GM21367 (cell line): ENCODE results near the gene RPS23.
"Not testable (repeated sequence)": the region's sequence is repeated elsewhere in the genome, so short reads cannot be mapped to it uniquely, and the experiment has no call there.

Experiments used
- ATAC-seq: cut with Tn5 transposase; IDR thresholded peaks from one replicate; pipeline ENCODE4 v1.9.1; 2021; ENCODE audit not compliant: unreplicated experiment

Gene RPS23

DNA sequence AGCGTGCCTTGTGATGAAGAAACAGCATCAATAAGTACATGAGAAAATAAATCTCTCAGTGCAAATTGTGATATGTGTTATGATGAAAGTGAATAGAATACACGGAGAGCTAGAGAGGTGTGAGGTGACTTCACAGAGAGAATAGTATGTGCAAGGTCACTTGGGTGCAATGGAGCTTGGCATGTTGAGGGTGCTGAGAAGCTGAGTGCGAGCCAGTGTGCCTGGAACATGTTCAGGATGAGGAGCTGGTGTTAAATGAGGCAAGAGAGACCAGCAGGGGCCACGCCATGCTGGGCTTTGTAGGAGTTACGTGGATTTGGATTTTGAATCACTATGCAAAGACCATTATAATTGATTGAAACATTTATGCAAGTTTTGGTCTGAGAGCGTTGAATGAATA is 12.8 kb upstream of the RPS23 start:
- no peak for ATAC-seq

- ATAC-seq: no peak
Observed at GRCh38 chr5:82290005-82290404, 11.9 kb upstream of the RPS23 start.

DNA sequence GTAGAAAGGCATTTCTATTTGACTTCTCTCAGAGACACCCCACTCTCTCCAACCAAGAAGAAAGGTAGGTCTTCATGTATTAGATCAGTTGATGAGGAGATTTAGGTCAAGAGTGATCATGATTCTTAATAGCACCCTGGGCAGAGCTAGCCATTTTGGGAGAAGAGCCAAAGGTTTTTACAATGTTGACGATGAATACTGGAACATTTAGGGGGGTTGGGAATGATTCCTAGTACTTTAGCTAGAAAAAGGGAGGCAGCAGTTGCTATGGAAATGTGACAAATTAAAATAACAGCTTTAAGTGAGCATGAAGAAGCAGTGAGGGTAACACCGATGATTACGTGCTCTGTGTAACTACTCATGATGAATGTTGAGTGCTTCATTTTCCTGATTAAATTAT is 9.5 kb upstream of the RPS23 start:
- ATAC-seq: no peak

- ATAC-seq: no peak
Observed at GRCh38 chr5:82285206-82285605, 7.1 kb upstream of the RPS23 start.

DNA sequence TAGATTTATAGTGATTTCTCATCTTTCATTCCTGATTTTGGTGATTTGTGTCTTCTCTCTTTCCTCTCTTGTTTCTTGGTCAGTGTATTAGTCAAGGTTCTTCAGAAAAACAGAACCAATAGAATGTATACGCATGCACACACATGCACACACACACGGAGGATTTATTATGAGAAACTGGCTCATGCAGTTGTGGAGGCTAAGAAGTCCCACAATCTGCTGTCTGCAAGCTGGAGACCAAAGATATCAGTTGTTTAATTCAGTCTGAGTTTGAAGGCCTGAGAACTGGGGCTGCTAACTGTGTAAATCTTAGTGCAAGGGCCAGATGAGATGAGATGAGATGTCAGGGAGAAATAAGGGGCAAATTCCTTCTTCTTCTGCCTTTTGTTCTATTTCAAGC is 5.7 kb upstream of the RPS23 start:
- no peak for ATAC-seq

GRCh38 chr5:82278711-82279370 is 687 bp upstream of the RPS23 start:
- no peak for ATAC-seq

- ATAC-seq: no peak
Observed at GRCh38 chr5:82277613-82277986, 554 bp downstream of the RPS23 start.

DNA sequence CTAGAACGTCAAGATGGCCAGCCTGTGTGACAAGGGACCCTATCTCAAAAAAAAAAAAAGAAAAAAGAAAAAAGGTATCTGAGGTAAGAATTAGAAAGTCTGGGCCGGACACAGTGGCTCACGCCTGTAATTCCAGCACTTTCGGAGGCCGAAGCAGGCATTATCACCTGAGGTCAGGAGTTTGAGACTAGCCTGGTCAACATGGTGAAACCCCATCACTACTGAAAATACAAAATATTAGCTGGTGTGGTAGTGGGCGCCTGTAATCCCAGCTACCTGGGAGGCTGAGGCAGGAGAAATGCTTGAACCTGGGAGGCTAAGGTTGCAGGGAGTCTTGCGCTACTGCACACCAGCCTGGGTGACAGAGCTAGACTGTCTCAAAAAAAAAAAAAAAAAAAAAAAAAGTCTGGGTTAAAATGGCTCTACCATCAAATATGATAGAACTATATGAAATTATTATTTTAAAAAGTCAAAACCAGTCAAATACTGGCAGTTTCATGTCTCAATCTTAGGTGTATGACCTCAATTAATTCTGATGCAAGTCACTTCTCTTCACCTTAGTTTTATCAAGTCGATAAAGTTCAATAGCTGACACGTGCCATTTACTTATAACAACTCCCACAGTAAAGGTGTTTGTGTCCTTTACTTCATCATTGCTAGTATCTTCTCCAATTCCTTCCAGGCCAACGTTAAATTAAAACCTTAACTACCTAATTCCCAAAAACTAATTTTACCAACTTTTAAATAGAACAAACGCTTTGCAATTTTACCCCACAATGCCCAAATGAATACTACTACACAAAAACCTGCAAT is 1.1 kb downstream of the RPS23 start:
- ATAC-seq: no peak

GRCh38 chr5:82275216-82275664 is 2.9 kb downstream of the RPS23 start:
- ATAC-seq: no peak

DNA sequence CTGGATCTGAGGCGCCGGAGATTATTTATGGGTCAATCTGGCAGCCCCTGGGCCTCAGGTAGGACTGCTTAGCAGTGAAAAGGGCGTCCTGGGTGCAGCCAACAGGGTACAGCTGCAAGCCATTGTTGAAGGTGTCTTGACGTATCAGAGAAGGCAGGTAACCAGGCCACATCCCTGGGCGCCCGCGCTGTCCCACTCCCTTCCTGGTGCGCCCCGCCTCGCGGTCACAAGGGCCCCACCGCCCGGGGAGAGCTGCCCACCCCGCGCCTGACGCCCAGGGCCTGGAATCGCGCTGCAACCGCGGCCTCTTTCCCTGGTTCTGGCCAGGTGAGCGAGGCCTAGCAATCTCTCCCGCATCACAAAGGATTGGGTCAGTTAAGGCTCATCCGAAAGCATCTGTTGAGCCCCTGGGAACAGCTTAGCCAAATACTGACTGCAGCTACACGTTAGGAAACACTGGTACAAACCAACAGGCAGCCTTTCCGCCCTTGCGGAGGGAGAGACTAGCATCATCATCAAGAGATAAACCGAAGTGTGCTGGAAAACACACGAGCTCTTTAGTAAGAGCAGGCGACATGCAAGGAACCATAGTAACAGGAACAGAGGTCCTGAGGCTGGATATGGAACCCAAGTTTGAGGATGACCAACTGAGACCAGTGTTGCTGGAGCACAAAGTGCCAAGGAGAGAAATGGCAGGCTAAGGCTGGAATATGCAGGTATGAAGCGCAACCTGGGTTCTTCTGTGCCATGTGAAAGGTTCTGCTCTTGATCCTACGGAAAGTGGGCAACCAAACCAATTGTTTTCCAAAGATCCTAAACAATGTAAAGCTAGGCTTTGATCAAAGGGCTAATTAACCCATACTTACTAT is 3.6 kb downstream of the RPS23 start:
- no peak for ATAC-seq

- not testable (repeated sequence) for ATAC-seq
Observed at GRCh38 chr5:82273426-82273825, 4.7 kb downstream of the RPS23 start.

DNA sequence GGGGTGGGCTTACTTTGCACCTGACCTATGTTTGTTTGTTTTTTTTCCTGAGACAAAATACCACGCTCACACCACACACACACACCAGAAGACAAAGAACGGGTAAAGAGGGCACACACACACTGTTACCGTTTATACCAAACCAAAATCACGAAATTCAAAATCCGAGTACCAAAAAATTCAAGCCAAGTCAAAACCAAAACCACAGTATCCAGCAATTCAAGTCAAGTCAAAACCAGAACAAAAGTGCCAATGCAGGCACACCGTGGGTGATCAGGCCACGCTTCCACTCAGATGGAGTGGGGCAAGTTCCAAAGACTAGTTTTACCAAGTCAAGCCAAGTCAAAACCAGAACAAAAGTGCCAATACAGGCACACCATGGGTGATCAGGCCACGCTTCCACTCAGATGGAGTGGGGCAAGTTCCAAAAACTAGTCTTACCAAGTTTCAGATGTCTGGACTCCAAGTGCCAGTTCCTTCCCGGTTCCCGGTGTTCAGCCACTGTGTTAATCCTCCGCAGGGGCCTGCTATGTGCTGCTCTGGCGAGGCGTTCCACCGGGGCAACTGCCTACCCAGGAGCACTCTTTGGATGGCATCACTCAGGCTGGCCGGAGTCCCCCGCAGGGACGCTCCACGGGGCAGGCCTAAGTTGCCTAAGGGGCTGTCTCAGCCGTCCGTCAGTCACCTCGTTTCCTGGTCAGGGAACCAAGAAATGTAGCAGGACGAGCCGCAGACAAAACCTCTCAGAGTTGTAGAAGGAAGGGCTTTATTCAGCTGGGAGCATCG is 5.4 kb downstream of the RPS23 start:
- not testable (repeated sequence) for ATAC-seq

GRCh38 chr5:82269363-82269762 is 8.8 kb downstream of the RPS23 start:
- not testable (repeated sequence) for ATAC-seq

- not testable (repeated sequence) for ATAC-seq
Observed at GRCh38 chr5:82267297-82267933, 10.7 kb downstream of the RPS23 start.

- no peak for ATAC-seq
Observed at GRCh38 chr5:82265047-82265446, 13.1 kb downstream of the RPS23 start.

DNA sequence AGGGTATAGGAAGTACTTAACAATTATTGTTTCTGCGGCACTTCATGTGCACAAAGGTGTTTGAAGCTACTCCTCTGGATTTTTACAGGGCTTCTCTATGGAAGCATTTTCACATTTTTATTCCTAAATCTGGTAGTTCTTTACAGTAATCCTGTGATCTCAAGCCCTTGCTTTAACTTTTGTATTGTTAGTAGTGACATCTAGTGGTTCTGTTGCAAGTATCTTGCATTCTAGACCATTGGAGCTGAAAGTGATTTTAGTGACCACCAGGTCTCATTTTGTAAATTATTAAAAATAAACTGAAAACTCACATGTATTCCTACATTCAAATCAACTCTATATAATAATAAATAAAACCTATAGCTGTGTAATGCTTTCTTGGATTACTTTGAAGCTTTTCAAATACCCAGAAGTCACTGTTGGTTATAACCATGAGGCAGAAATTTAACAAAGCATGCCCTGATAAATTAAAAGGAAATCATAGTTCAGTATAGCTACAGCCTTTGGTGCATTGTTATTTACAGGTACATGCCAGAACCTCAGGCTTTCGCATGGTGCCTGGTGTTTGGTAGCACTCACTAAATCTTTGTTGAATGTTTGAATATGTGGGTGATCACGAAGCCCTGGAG is 18.9 kb downstream of the RPS23 start:
- no peak for ATAC-seq

- no peak for ATAC-seq
Observed at GRCh38 chr5:82257729-82258128, 20.4 kb downstream of the RPS23 start.

DNA sequence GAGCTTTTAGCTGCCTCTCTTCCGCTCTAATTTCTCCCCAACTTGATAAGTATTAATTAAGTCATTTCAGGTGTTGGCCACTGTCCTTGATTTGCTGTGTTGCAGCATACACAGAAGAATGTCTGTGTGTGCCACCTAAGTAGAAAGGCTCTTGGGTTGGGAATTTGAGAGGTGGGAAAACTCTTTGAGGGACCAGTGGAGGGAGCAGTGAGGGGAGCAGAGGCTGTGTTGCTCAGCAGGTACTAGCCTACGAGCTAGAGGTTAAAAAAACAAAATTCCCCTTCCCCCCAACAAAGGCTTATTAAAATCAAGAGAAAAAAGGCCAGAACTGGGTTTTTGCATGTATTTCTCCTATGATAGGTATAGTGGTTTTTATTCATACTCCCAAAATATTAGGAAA is 20.9 kb downstream of the RPS23 start:
- no peak for ATAC-seq

DNA sequence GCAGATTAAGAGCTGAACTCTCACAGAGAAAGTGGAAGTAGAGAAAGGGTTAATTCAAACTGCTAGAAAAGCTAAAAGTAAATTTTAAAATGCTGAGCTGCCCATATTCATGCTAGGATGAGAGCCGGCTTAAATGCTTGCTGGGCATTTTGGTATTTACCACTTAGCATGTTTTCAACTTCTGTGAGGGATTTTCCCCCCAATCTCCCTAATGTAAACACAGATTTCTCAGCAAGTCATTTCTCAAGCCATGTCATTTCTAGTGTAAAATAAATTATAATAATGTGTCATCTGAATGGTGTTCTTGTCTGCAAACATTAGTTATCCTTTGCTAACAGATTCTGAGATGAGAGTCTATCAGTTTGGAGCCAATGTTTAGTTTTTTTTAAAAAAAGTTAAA is 22.3 kb downstream of the RPS23 start:
- no peak for ATAC-seq

GRCh38 chr5:82252744-82253143 is 25.4 kb downstream of the RPS23 start:
- no peak for ATAC-seq
